Esophagus muscularis mucosa (tissue), 3 donors: Measurements from ENCODE around the gene DMD.

Source experiments
- POLR2A ChIP-seq: fragments of 450-650 bp; IDR thresholded peaks from one replicate; pipeline ENCODE4 v1.6.1; 2017; ENCODE audit warnings: antibody characterized with exemption, moderate library complexity, mild to moderate bottlenecking, low read depth
- POLR2AphosphoS5 ChIP-seq, 2 donors: sonication (generic); formaldehyde crosslinking; IDR thresholded peaks; one replicate each; pipeline ENCODE4 v1.6.1; 2017; ENCODE audit warnings: antibody characterized with exemption in 2 of 2
- TF ChIP-seq, protein P1 (sequence below), 3 experiments: fragments of 200-600 bp in 2 of 3; fragments of 450-650 bp in 1 of 3; sonication (generic) in 2 of 3; IDR thresholded peaks; one replicate each; pipeline ENCODE4 v1.5.1; 2017 to 2019; ENCODE audit warnings: antibody characterized with exemption in 3 of 3, mild to moderate bottlenecking in 2 of 3, moderate library complexity in 1 of 3

DNA sequence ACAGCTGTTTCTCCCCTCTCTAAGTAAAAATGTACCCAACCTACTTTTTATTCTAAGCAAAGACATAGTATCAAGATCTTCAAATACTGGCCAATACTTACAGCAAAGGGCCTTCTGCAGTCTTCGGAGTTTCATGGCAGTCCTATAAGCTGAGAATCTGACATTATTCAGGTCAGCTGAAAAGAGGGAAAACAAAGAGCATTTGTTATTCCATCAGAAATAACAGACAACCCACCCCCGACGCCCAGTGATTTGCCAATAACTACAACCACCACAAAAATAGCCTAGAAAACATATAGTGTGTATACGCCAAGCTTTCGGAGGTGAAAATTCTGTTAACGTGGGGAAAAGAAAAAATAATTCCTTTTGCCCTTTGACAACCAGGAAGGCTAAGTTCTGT, 1988.4 kb downstream of the DMD start:
- TF ChIP-seq, protein P1, sequence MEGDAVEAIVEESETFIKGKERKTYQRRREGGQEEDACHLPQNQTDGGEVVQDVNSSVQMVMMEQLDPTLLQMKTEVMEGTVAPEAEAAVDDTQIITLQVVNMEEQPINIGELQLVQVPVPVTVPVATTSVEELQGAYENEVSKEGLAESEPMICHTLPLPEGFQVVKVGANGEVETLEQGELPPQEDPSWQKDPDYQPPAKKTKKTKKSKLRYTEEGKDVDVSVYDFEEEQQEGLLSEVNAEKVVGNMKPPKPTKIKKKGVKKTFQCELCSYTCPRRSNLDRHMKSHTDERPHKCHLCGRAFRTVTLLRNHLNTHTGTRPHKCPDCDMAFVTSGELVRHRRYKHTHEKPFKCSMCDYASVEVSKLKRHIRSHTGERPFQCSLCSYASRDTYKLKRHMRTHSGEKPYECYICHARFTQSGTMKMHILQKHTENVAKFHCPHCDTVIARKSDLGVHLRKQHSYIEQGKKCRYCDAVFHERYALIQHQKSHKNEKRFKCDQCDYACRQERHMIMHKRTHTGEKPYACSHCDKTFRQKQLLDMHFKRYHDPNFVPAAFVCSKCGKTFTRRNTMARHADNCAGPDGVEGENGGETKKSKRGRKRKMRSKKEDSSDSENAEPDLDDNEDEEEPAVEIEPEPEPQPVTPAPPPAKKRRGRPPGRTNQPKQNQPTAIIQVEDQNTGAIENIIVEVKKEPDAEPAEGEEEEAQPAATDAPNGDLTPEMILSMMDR (IDR thresholded peaks at IDR 0.05) = no peak
- TF ChIP-seq POLR2A (no peak), POLR2AphosphoS5 (IDR thresholded peaks at IDR 0.05) (no peak)
